ENCODE results near the gene GPR78.

- TF ChIP-seq, protein P1, sequence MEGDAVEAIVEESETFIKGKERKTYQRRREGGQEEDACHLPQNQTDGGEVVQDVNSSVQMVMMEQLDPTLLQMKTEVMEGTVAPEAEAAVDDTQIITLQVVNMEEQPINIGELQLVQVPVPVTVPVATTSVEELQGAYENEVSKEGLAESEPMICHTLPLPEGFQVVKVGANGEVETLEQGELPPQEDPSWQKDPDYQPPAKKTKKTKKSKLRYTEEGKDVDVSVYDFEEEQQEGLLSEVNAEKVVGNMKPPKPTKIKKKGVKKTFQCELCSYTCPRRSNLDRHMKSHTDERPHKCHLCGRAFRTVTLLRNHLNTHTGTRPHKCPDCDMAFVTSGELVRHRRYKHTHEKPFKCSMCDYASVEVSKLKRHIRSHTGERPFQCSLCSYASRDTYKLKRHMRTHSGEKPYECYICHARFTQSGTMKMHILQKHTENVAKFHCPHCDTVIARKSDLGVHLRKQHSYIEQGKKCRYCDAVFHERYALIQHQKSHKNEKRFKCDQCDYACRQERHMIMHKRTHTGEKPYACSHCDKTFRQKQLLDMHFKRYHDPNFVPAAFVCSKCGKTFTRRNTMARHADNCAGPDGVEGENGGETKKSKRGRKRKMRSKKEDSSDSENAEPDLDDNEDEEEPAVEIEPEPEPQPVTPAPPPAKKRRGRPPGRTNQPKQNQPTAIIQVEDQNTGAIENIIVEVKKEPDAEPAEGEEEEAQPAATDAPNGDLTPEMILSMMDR (IDR thresholded peaks at IDR 0.05): no peak
- TF ChIP-seq POLR2AphosphoS5 (IDR thresholded peaks at IDR 0.05; ENCODE audit: low read depth, low read length): no peak
- TF ChIP-seq, protein P2, sequence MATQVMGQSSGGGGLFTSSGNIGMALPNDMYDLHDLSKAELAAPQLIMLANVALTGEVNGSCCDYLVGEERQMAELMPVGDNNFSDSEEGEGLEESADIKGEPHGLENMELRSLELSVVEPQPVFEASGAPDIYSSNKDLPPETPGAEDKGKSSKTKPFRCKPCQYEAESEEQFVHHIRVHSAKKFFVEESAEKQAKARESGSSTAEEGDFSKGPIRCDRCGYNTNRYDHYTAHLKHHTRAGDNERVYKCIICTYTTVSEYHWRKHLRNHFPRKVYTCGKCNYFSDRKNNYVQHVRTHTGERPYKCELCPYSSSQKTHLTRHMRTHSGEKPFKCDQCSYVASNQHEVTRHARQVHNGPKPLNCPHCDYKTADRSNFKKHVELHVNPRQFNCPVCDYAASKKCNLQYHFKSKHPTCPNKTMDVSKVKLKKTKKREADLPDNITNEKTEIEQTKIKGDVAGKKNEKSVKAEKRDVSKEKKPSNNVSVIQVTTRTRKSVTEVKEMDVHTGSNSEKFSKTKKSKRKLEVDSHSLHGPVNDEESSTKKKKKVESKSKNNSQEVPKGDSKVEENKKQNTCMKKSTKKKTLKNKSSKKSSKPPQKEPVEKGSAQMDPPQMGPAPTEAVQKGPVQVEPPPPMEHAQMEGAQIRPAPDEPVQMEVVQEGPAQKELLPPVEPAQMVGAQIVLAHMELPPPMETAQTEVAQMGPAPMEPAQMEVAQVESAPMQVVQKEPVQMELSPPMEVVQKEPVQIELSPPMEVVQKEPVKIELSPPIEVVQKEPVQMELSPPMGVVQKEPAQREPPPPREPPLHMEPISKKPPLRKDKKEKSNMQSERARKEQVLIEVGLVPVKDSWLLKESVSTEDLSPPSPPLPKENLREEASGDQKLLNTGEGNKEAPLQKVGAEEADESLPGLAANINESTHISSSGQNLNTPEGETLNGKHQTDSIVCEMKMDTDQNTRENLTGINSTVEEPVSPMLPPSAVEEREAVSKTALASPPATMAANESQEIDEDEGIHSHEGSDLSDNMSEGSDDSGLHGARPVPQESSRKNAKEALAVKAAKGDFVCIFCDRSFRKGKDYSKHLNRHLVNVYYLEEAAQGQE (IDR thresholded peaks at IDR 0.05; ENCODE audit: insufficient read depth in 1 of 2, low read depth in 2 of 2, low read length in 1 of 2): no peak
Observed at GRCh38 chr4:8540991-8541390, 39.2 kb upstream of the GPR78 start.
